Trophoblast cell (in vitro differentiated cells and primary cell): ENCODE data around the gene CELA3B.
"Not testable (repeated sequence)": the region's sequence is repeated elsewhere in the genome, so short reads cannot be mapped to it uniquely, and the experiment has no call there.

ENCODE experiments used
- DNase-seq, 2 donors: peaks; one replicate each; pipeline ENCODE4 v3.0.0-alpha.2; 2016
- H2AFZ ChIP-seq: 2 replicates; pipeline ENCODE4 v1.6.1; 2013; ENCODE audit warnings: low read length, moderate library complexity, mild to moderate bottlenecking; ENCODE audit not compliant: insufficient read depth, poor library complexity
- H2AK5ac ChIP-seq: 2 replicates; pipeline ENCODE4 v1.6.1; 2013; ENCODE audit warnings: mild to moderate bottlenecking, low read length
- H2BK120ac ChIP-seq: 2 replicates; pipeline ENCODE4 v1.6.1; 2013; ENCODE audit warnings: low read length, mild to moderate bottlenecking, moderate library complexity; ENCODE audit not compliant: insufficient read depth, poor library complexity
- H2BK12ac ChIP-seq: 2 replicates; pipeline ENCODE4 v1.6.1; 2013; ENCODE audit warnings: mild to moderate bottlenecking, low read length, moderate library complexity
- H2BK5ac ChIP-seq: 2 replicates; pipeline ENCODE4 v1.6.1; 2013; ENCODE audit warnings: low read length, low read depth, moderate library complexity, mild to moderate bottlenecking; ENCODE audit not compliant: poor library complexity
- H3K14ac ChIP-seq: 2 replicates; pipeline ENCODE4 v1.6.1; 2013; ENCODE audit warnings: mild to moderate bottlenecking, low read length
- H3K18ac ChIP-seq: 2 replicates; pipeline ENCODE4 v1.6.1; 2013; ENCODE audit warnings: mild to moderate bottlenecking, low read length
- H3K23ac ChIP-seq: 2 replicates; pipeline ENCODE4 v1.6.1; 2013; ENCODE audit warnings: low read length
- H3K27ac ChIP-seq: 2 replicates; pipeline ENCODE4 v1.5.1; 2013; ENCODE audit warnings: low read depth, mild to moderate bottlenecking, inconsistent platforms, low read length, moderate library complexity
- H3K27me3 ChIP-seq: 2 replicates; pipeline ENCODE4 v1.6.1; 2013; ENCODE audit warnings: inconsistent platforms, mild to moderate bottlenecking, low read length, moderate library complexity; ENCODE audit not compliant: insufficient read depth
- H3K36me3 ChIP-seq, 2 experiments: 1 replicate in 1 of 2; 2 replicates in 1 of 2; pipeline ENCODE4 v1.6.1; 2013; ENCODE audit warnings: low read length in 2 of 2, mild to moderate bottlenecking in 2 of 2, moderate library complexity in 1 of 2; ENCODE audit not compliant: insufficient read depth in 2 of 2, control insufficient read depth in 1 of 2
- H3K4ac ChIP-seq: 2 replicates; pipeline ENCODE4 v1.6.1; 2013; ENCODE audit warnings: low read depth, mild to moderate bottlenecking, low read length, moderate library complexity
- H3K4me1 ChIP-seq, 2 experiments: 1 replicate in 1 of 2; 2 replicates in 1 of 2; pipeline ENCODE4 v1.6.1; 2013; ENCODE audit warnings: low read length in 2 of 2, mild to moderate bottlenecking in 2 of 2, moderate library complexity in 1 of 2; ENCODE audit not compliant: insufficient read depth in 2 of 2, control insufficient read depth in 1 of 2
- H3K4me2 ChIP-seq: 2 replicates; pipeline ENCODE4 v1.6.1; 2013; ENCODE audit warnings: inconsistent platforms, mild to moderate bottlenecking, low read length, moderate library complexity
- H3K4me3 ChIP-seq: 2 replicates; pipeline ENCODE4 v1.5.1; 2013; ENCODE audit warnings: mild to moderate bottlenecking, low read depth, low read length, inconsistent platforms
- H3K79me1 ChIP-seq: one replicate; pipeline ENCODE4 v1.6.1; 2013; ENCODE audit warnings: low read length
- H3K79me2 ChIP-seq: 2 replicates; pipeline ENCODE4 v1.6.1; 2013; ENCODE audit warnings: low read length, mild to moderate bottlenecking; ENCODE audit not compliant: control insufficient read depth, insufficient read depth, poor library complexity
- H3K9ac ChIP-seq: 2 replicates; pipeline ENCODE4 v1.6.1; 2013; ENCODE audit warnings: mild to moderate bottlenecking, low read length
- H3K9me3 ChIP-seq: 2 replicates; pipeline ENCODE4 v1.6.1; 2013; ENCODE audit warnings: low read depth, mild to moderate bottlenecking, control low read depth, inconsistent platforms, low read length; ENCODE audit not compliant: insufficient read depth
- H4K12ac ChIP-seq: 2 replicates; pipeline ENCODE4 v1.6.1; 2013; ENCODE audit warnings: low read depth, mild to moderate bottlenecking, low read length, moderate library complexity
- H4K8ac ChIP-seq: 2 replicates; pipeline ENCODE4 v1.6.1; 2013; ENCODE audit warnings: low read depth, mild to moderate bottlenecking, low read length, moderate library complexity
- H4K91ac ChIP-seq: one replicate; pipeline ENCODE4 v1.6.1; 2013; ENCODE audit warnings: low read depth, mild to moderate bottlenecking, low read length, moderate library complexity
- WGBS: extraction: QIAGEN DNeasy Blood & Tissue Kit; methylation state at CpG from one replicate; pipeline ENCODE4 v1.1.7; 2013; ENCODE audit warnings: missing lambda C conversion rate; ENCODE audit not compliant: insufficient read length, insufficient coverage; ENCODE audit errors: extremely low coverage; 5-methylcytosine and 5-hydroxymethylcytosine counted together

Gene CELA3B

DNA sequence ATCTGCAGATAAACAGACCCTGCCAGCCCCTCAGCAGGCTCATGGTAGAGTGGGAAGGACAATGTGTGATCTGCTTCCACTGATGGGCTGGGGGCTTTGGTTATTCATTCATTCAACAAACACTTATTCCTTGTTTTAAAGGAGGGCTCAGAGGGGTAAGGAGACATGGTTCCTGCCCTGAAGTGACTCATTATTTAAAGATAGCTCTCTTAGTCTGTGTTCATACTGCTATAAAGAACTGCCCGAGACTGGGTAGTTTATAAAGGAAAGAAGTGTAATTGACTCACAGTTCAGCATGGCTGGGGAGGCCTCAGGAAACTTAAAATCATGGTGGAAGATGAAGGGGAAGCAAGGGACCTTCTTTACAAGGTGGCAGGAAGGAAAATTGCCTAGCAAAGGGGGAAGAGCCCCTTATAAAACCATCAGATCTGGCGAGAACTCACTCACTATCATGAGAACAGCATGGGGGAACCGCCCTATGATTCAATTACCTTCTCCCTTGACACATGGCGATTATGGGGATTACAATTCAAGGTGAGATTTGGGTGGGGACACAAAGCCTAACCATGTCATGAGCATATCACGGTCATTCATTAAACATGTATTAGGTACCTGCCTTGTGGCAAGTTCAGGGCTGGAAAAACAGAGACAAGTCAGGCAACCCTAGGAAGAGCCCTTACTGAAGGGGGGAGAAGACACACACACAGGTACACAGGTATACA is 13.0 kb downstream of the CELA3B start:
- H2BK120ac ChIP-seq, H3K36me3 ChIP-seq, H3K4ac ChIP-seq, H3K18ac ChIP-seq, H4K12ac ChIP-seq, H3K23ac ChIP-seq, H3K4me3 ChIP-seq, DNase-seq, H4K8ac ChIP-seq, H3K79me1 ChIP-seq, H2BK12ac ChIP-seq, H2BK5ac ChIP-seq, H3K4me1 ChIP-seq, H4K91ac ChIP-seq, H2AK5ac ChIP-seq, H3K27ac ChIP-seq, H3K79me2 ChIP-seq, H3K9me3 ChIP-seq, H3K14ac ChIP-seq, H2AFZ ChIP-seq, H3K9ac ChIP-seq, H3K27me3 ChIP-seq, H3K4me2 ChIP-seq: not testable (repeated sequence)
- WGBS, result no CpG with 5 or more reads among the region's 5 CpGs

DNA sequence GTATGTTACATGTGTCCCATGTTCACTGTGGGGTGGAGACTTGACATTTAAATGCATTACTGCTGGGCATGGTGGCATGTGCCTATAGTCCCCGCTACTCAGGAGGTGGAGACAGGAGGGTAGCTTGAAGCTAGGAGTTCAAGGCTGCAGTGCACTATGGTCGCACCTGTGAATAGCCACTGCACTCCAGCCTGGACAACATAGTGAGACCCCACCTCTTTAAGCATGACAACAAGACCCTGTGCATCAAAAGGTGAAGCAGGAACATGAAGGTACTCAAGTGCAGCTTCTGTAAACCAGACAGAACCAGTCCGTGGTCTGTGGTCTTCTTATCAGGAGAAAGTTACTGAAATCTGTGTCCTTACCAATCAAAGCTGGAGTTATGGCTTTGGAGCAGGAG is 15.4 kb downstream of the CELA3B start:
- H4K12ac ChIP-seq, H3K18ac ChIP-seq, H3K27ac ChIP-seq, H2BK120ac ChIP-seq, DNase-seq, H3K14ac ChIP-seq, H3K27me3 ChIP-seq, H3K79me1 ChIP-seq, H4K91ac ChIP-seq, H3K9me3 ChIP-seq, H2BK5ac ChIP-seq, H3K79me2 ChIP-seq, H3K9ac ChIP-seq, H2AFZ ChIP-seq, H3K4ac ChIP-seq, H3K4me1 ChIP-seq, H3K36me3 ChIP-seq, H4K8ac ChIP-seq, H3K4me2 ChIP-seq, H3K23ac ChIP-seq, H2AK5ac ChIP-seq, H3K4me3 ChIP-seq, H2BK12ac ChIP-seq: not testable (repeated sequence)
- no CpG with 5 or more reads among the region's 3 CpGs for WGBS

DNA sequence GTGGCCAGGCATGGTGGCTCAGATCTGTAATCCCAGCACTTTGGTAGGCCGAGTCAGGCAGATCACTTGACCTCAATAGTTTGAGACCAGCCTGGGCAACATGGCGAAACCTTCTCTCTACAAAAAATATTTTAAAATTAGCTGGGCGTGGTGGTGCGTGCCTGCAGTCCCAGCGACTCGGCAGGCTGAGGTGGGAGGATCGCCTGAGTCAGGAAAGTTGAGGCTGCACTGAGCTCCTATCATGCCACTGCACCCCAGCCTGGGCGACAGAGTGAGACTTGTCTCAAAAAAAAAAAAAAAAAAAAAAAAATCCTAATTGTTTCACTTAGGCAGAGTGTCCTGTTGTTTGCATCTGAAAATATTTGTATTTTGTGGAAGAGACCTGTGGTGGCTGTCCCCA is 17.9 kb downstream of the CELA3B start:
- not testable (repeated sequence) for H2AK5ac ChIP-seq, H3K27me3 ChIP-seq

DNA sequence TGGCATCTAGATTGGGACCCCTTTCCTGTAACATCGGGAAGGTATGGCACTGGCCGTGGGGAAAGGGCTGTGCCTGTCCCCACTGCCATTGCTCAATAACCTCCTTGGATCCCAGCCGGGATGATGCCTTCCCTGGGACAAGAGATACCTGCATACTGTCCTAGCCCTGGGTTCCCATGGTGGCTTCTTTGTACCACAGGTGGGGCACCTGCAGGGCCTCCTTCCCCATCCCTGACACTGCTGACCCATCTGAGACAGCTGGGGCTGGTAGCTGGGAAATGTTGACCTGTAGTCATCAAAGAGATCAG is 19.8 kb downstream of the CELA3B start:
- not testable (repeated sequence) for H3K18ac ChIP-seq, H2AK5ac ChIP-seq, H3K4me1 ChIP-seq, H3K27ac ChIP-seq, H3K27me3 ChIP-seq, H3K14ac ChIP-seq, H3K79me2 ChIP-seq, H4K91ac ChIP-seq, H3K4ac ChIP-seq, H2AFZ ChIP-seq, H3K9ac ChIP-seq, H3K79me1 ChIP-seq, H2BK5ac ChIP-seq, H3K36me3 ChIP-seq, H3K23ac ChIP-seq, H3K4me2 ChIP-seq, H2BK12ac ChIP-seq, DNase-seq, H2BK120ac ChIP-seq, H3K4me3 ChIP-seq, H3K9me3 ChIP-seq, H4K8ac ChIP-seq, H4K12ac ChIP-seq
- no CpG with 5 or more reads among the region's 3 CpGs for WGBS

More for the DNA sequence above, 17.9 kb downstream of the CELA3B start:
- H3K4ac ChIP-seq, H4K12ac ChIP-seq, H3K79me1 ChIP-seq, H2AFZ ChIP-seq, H4K91ac ChIP-seq, H3K9ac ChIP-seq, H2BK12ac ChIP-seq, H3K79me2 ChIP-seq, H3K36me3 ChIP-seq, H3K4me3 ChIP-seq, H2BK120ac ChIP-seq, H3K18ac ChIP-seq, H3K23ac ChIP-seq, H2BK5ac ChIP-seq, H3K27ac ChIP-seq, H3K14ac ChIP-seq, DNase-seq, H3K4me2 ChIP-seq, H4K8ac ChIP-seq, H3K4me1 ChIP-seq, H3K9me3 ChIP-seq: not testable (repeated sequence)
- no CpG with 5 or more reads among the region's 8 CpGs for WGBS
